Lower lobe of right lung (tissue), 2 donors: ENCODE results near the gene ELOVL2. TPM values are rescaled to one million over a fixed set of nuclear protein-coding genes. Genes with fewer than 3 reads are reported as not detected.

Experiments used
- ATAC-seq, 2 donors: fragments of 200-7000 bp; cut with Tn5 transposase; one replicate each; pipeline ENCODE4 v1.9.1; 2020 to 2022; ENCODE audit warnings: mild to moderate bottlenecking in 2 of 2, moderate library complexity in 2 of 2
- DNase-seq: peaks from one replicate; pipeline ENCODE4 v3.0.0-alpha.2; 2020
- H3K27ac ChIP-seq: fragments of 200-600 bp; one replicate; pipeline ENCODE4 v1.8.0; 2022
- H3K27me3 ChIP-seq: fragments of 200-600 bp; one replicate; pipeline ENCODE4 v1.8.0; 2022; ENCODE audit warnings: low read depth
- H3K36me3 ChIP-seq: fragments of 200-600 bp; one replicate; pipeline ENCODE4 v1.8.0; 2022; ENCODE audit warnings: mild to moderate bottlenecking
- H3K4me1 ChIP-seq: fragments of 200-600 bp; one replicate; pipeline ENCODE4 v1.8.0; 2022
- H3K4me3 ChIP-seq: fragments of 200-600 bp; one replicate; pipeline ENCODE4 v1.8.0; 2022; ENCODE audit warnings: mild to moderate bottlenecking
- H3K9me3 ChIP-seq: fragments of 200-600 bp; one replicate; pipeline ENCODE4 v1.8.0; 2022
- intact Hi-C: fragments of 100-400 bp; cut with DNase I; formaldehyde crosslinking; loops from one replicate; pipeline ENCODE4 v1.11.0; 2022
- total RNA-seq: library from RNA; stranded (reverse); fragmentation: NEBNext Ultra II Directional; extraction: Animal tissue kit (Norgen Biotek cat#: 25700); gene quantifications from one replicate; pipeline ENCODE4 v1.2.1, GENCODE V29; 2021
- TF ChIP-seq, protein P1 (sequence below): fragments of 200-600 bp; IDR thresholded peaks from one replicate; pipeline ENCODE4 v1.8.0; 2022; ENCODE audit warnings: antibody characterized with exemption, mild to moderate bottlenecking
- donor health status: DM: no; HTN: yes; CAD: no; lungs with severe emphysema.

ELOVL2 gene
- total RNA-seq, 1 donor from 2014 or later, result 0.21 TPM

DNA sequence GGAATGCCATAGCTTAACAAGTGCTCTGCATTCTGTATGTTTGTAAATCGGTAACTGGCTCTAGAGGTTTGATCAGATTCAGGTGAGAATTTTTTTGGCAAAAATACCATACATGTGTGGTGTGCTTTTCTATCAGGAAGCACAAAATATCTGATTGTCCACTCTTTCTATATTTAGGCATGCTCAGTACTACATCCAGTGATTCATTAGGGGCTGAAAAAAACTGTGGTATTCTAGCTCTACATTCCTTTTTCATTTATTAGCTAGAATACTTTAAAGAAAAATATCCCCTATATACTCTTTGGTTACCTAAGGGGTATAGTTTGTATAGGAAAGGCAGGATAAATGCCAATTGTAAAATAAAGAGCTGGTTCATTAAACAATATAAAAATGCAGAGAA lies 10.6 kb upstream of the ELOVL2 start:
- ATAC-seq (no peak), DNase-seq (no peak)
- no peaks in the 10 kb centered on the region for H3K27me3 ChIP-seq
- intact Hi-C loops, result no loop called here
- TF ChIP-seq, protein P1, sequence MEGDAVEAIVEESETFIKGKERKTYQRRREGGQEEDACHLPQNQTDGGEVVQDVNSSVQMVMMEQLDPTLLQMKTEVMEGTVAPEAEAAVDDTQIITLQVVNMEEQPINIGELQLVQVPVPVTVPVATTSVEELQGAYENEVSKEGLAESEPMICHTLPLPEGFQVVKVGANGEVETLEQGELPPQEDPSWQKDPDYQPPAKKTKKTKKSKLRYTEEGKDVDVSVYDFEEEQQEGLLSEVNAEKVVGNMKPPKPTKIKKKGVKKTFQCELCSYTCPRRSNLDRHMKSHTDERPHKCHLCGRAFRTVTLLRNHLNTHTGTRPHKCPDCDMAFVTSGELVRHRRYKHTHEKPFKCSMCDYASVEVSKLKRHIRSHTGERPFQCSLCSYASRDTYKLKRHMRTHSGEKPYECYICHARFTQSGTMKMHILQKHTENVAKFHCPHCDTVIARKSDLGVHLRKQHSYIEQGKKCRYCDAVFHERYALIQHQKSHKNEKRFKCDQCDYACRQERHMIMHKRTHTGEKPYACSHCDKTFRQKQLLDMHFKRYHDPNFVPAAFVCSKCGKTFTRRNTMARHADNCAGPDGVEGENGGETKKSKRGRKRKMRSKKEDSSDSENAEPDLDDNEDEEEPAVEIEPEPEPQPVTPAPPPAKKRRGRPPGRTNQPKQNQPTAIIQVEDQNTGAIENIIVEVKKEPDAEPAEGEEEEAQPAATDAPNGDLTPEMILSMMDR, result no peak
- H3K4me1 ChIP-seq, result no peaks in the 10 kb centered on the region
- H3K36me3 ChIP-seq, result no peaks in the 10 kb centered on the region
- no peak overlapping the region for H3K27ac ChIP-seq
- no peaks in the 10 kb centered on the region for H3K9me3 ChIP-seq
- no peak overlapping the region for H3K4me3 ChIP-seq

DNA sequence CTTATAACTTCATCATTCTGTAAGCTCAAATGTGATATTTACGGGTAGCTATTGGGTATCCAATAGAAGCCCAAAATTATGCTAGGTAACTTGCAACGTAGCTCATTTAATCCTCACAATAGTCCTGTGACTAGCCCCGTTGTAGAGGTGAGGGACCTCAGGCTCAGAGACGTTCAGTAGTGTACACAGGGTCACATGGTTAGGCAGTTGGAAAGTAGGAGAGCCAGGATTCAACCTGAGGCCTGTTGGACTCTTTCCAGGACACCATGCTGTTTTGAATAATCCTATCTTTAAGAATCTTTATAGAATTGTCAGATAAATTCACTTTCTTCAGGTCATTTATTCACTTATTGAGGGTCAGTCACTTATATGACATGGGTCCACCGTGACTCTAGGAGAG lies 9.2 kb upstream of the ELOVL2 start:
- no peaks in the 10 kb centered on the region for H3K36me3 ChIP-seq
- intact Hi-C loops, result no loop called here
- no peaks in the 10 kb centered on the region for H3K4me1 ChIP-seq
- DNase-seq (no peak), ATAC-seq (no peak)
- no peak overlapping the region for H3K4me3 ChIP-seq
- H3K9me3 ChIP-seq, result no peaks in the 10 kb centered on the region
- H3K27ac ChIP-seq, result no peak overlapping the region
- peaks cover 12% of the 10 kb centered on the region for H3K27me3 ChIP-seq
- TF ChIP-seq, protein P1, result no peak

DNA sequence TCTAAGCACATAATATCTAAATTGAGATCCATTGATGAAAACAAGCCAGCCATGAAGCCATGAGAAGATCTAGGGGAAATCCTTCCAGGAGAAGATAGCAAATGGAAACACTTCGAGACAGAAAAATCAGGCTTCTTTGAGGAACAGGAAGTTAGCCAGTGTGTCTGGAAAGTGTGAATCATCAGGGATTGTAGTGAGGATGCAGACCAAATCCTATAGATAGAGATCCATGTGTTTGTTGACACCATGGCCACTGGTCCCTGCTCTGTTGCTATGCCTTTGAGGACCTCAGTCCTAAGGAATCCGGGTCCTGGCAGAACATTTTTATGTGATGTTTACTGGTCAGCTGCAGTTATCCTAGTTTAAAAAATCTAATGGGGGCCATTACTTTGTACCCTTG lies 6.6 kb upstream of the ELOVL2 start:
- DNase-seq (no peak), ATAC-seq (no peak)
- H3K27me3 ChIP-seq, result peaks cover 38% of the 10 kb centered on the region
- intact Hi-C loops, result no loop called here
- H3K4me1 ChIP-seq, result no peaks in the 10 kb centered on the region
- H3K36me3 ChIP-seq, result no peaks in the 10 kb centered on the region
- no peaks in the 10 kb centered on the region for H3K9me3 ChIP-seq
- no peak overlapping the region for H3K4me3 ChIP-seq
- TF ChIP-seq, protein P1, result no peak
- H3K27ac ChIP-seq, result no peak overlapping the region

DNA sequence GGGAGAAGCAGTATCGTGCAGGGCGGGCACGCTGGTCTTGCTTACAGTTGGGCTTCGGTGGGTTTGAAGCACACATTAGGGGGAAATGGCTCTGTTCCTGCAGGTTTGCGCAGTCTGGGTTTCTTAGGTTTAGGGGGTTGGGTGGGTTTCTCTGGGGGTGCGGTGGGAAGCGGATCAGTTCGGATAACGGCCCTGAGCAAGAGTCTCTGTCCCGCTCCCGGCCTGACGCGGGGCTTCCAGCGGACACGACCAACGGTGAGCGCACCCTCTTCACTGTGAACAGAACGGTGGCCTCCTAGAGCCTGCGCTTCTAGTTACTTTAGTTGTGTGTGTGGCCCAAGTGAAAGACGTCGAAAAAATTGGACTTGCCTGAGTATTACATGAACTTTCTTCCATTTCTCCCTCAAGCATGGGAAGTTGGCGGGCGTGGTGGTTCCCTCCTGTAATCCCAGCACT lies 635 bp upstream of the ELOVL2 start:
- intact Hi-C loops, result no loop called here
- no peaks in the 10 kb centered on the region for H3K36me3 ChIP-seq
- no peak for ATAC-seq
- TF ChIP-seq, protein P1, result no peak
- H3K27me3 ChIP-seq, result peaks cover 89% of the 10 kb centered on the region
- H3K4me1 ChIP-seq, result no peaks in the 10 kb centered on the region
- H3K9me3 ChIP-seq, result no peaks in the 10 kb centered on the region
- no peak for DNase-seq
- no peak overlapping the region for H3K27ac ChIP-seq
- H3K4me3 ChIP-seq, result peak overlapping the region; percentile 24

DNA sequence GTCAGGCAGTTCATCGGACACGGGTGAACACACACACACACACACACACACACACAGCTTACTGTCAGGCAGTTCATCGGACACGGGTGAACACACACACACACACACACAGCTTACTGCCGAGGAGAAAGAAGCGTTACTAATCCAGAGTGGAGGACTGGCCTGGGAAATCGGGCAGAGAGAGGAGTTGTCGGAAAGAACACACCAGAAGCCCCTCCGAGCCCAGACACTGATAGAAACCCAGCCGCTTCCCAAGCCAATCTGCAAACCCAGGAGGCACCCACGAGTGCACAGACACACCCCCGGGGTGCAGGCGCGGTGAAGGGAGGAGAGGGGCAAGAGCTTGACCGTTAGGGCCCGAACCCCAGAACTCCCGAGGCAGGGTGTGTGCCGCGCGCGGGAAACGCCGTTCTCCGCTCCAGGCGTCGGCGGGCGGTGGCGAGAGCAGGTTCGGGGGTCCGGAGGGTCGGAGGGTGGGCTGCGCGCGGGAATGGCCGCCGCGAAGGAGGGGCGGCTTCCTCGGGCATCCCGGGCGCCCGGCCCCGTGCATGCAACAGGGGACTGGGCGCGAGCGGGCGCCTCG lies 636 bp downstream of the ELOVL2 start:
- DNase-seq (no peak), ATAC-seq (peak; percentile 35)
- H3K27ac ChIP-seq, result no peak overlapping the region
- H3K27me3 ChIP-seq, result peaks cover 86% of the 10 kb centered on the region
- H3K36me3 ChIP-seq, result no peaks in the 10 kb centered on the region
- no peaks in the 10 kb centered on the region for H3K9me3 ChIP-seq
- H3K4me3 ChIP-seq, result peak overlapping the region; percentile 49
- intact Hi-C loops, result no loop called here
- H3K4me1 ChIP-seq, result no peaks in the 10 kb centered on the region
- TF ChIP-seq, protein P1, result no peak
